GM18873 (cell line): ENCODE results near the gene KCNA5.

Experiments used
- ATAC-seq: cut with Tn5 transposase; IDR thresholded peaks from one replicate; pipeline ENCODE4 v1.9.1; 2021; ENCODE audit warnings: mild to moderate bottlenecking, moderate library complexity, moderate number of reproducible peaks; ENCODE audit not compliant: unreplicated experiment, low FRiP score

KCNA5 gene

DNA sequence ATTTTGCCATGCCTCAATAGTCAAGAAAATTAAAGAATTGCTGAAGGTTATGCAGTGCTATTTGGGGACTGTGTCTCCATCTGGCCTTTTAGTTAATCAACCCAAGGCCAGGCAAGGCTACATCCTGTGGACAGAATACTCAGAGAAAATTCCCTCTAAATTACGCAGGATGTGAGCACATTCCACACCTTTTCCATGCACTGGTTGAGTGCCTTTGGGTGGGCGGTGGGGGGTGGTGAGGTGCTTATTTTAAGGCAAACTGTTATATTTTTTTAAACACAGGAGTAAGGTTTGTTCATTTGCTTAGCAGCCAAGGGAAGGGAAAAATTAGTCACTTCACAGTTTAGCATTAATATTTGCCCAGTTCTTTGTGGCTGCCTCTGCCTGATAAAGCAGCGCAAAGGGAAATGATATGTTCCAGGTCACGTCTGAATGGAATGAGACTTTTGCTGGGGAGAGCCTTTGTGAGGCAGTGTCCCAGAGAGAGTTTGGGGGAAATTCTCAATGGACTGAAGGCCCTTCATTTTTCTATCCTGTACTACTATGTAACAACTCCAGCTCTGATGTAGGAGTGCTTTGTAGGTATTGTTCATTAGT, 17.2 kb upstream of the KCNA5 start:
- ATAC-seq: no peak

DNA sequence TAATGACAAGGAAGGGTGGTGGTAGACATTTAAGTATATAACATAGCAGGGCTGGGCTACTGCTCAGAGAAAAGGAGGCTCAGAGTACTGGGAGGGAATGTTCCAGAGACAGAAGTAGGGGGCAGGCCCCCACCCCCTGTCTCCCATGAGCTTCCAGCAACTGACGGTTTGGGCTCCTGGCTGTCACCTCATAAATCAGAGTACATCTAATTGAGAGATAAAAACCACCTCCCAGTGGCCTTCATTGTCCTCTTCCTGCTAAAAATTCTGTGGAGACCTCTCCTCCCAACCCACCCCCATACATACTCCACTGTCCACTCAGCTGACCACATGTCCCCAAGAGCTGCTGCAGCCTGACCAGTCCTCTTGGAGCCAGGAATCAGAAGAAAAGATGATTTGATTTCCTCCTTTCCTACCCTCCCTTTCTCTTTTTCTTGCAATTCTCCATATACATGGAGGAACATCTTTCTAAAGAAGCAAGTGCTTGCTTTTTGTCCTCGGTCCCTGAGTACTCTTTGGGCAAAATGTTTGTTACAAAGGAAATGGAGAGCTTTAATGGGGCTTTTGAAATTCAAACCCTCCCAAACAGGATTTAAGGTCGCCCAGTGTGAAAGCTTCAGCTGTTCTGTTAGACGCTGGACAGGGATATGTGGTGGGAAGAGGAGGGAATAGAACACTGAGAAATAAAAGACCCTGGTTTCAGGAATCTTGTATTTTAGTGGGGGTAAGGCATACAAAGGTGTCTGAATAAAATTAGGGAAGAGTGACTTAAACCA, 16.4 kb upstream of the KCNA5 start:
- ATAC-seq: no peak

DNA sequence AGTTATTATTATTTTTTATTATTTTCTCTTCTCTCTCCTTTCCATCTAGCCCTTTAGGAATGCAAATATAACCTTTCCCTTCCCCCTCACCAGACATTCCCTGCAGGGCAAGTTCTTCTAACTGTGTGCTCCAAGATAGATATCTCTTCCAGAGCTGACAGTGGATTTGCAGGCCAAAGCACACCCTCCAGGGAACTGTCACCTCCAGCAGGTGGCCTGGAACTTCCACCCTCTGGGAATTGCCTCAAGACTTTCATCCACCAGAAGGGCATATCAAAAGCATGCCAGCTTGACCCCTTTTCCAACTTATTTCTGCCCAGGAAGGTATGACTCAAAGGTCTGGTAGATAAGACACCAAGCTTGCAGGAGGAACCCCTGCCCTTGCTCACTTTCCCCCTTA, 13.6 kb upstream of the KCNA5 start:
- no peak for ATAC-seq

DNA sequence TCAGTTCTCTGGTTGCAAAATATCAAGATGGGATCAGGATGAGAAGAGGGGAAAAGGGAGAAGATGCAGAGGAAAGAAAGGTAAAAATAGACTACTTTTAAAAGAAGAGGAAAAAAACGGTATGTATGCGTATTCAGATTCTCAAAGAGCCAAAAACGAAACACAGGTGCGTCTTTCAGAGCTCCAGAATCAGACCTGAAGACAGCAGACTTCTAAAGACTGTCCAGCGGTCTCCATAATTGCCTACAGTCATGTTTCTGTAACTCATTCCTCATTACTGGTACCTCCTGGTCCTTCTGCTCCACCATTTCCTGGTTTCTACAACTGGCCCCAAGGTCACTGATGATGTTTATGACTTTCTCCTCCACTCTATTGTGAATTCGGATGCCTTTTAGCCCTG, 12.4 kb upstream of the KCNA5 start:
- no peak for ATAC-seq

DNA sequence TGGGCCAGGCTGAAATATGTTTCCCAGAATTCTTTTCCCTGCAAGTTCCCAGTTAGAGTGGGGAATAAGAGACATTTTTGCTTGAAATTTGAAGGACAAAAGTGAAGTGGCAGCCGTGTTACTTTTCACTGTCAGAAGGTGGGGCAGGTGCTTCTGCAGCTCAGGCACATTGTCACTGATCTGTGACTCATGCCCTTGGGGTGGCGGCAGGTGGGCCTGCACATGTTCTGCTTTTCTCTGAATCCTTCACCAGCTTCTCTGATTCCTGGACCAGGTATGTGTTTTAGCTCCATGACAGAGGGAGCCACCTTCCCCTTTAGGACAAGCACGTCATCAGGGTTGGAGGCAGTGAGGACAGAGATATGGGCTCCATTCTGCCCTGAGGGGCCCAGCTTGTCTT, 11.7 kb upstream of the KCNA5 start:
- ATAC-seq: no peak

DNA sequence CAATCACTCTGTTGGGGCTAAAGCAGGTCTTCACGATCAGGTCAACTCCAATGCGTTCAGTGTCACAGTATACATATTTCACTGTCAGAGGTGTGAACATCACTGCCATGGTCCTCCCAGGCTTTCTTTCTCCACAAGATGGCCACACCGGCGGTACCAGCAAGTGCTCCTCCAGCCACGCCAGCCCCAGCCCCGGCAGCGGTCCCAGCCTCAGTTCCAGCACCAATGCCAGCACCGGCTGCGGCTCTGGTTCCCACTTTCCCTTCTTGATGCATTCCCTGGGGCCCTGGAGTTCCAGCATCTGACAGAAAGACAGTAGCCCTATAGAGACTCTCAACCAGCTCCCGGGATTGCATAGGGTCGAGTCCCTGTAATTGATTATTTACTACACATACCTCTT, 10.9 kb upstream of the KCNA5 start:
- ATAC-seq: no peak

DNA sequence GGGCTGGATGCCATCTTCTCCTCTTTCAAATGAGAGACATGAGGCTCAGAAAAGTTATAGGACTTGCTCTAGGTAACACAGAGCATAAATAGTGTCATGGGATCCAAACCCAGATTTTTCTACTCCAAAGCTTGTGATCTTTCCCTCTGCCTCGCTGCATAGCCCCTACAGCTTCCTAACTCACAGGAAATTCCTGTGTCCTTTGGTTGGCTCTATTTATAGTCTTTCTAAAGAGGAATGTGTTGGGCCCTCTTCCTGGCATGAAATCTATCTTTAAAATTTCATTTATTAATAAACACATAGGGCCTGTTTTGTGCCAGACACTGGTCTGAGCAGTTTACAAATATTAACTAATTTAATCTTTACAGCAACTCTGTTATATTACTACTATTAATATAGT, 9.8 kb upstream of the KCNA5 start:
- no peak for ATAC-seq

DNA sequence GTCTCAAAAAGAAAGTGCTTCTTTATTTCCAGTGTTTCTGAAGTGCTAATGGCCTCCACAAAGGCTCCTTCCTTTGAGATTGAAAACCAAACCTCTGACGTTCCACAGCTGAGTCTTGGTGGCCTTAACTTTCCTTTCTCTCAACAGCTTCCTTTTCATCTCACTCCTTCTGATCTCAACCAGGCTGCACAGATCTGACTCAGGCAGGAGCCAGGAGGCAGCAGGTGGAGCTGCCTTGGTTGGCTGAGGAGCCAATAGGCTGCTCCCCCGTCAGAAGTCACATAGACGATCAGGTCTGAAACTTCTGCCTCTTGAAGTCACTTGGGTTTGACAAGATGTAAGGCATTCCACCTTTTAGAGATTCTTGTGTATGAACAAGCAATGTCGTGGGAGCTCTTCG, 9.1 kb upstream of the KCNA5 start:
- ATAC-seq: no peak

DNA sequence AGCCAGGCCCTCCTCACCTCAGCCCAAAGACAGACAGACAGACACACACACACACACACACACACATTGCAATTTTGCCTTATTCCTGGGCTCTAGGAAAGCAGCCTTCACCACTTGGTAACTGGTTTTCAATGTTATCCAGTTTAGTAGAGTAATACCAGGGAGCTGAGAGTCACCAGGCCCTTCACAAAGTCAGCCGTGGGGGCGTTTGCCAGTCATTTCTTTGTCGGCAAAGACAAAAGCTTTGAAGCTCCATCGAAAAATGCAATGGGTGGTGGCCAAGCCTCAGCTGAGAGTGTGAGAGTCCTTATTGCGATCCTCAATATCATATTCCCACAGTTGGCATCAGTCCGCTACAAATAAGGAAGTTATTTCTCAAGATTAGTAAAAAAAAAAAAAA, 8.1 kb upstream of the KCNA5 start:
- no peak for ATAC-seq

DNA sequence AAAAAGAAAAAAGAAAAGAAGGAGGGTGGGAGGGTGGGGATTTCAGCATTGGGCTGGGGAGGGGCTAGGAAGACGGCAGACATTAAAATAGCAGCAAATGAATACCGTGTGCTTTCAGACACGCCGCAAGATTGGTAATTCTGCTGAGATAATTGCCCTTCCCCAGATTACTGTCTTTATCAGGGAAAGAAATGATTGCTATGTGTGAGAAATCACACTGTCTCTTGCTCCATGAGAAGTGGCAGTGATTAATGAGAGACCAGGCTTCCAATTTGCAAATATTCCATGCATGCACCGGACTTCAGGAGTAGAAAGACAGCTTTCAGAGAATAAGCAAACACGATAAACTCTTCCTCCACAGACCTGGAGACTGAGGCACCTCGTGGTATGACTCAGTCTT, 7.6 kb upstream of the KCNA5 start:
- ATAC-seq: no peak

DNA sequence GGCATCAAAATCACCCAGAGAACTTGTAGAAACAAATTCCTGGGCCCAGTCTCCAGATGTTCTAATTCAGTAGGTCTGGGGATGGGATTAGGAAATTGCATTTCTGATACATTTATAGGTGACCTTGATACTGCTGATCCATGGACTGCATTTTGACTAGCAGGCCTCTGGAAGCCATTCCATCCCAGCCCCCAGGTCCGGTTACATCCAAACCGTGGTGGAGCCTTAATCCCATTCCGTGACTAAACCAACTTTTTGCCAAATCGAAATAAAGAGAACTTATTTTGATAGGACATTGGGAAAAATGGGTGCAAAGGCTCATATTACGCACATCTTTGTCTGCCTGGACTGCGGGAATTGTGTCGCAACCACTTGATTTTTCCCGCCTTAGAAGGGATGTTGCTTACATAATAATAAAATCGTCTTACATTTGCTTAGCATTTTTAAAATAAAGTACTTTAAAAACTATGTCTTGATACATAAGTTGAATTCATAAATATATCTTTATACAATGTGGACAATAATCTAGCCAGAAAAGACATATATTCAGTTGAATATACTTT, 5.8 kb upstream of the KCNA5 start:
- ATAC-seq: no peak

DNA sequence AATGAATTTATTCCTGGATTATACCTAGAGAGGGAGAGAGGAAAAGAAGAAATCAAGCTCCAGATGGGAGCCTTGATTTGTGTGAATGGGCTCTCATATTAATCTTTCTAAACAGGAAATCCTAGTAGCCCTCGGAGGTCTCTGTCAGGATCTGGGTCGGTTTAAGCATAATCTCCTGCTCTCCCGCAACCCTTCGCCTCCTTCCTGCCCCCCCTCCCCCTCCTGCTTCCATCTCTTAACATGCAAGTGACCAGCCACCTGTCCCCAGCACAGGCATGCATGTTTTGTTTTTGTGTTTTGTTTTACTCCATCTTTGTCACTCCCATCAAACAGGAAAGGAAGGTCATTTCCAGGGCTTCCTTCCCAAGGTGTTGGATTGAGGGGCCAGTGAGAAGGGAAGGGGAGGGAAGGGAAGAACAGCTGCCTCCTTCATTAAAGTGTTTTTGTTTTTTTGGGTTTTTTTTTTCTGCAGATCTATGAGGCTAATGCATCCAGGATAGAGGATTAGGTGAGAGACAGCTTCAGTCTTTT, 4.8 kb upstream of the KCNA5 start:
- ATAC-seq: no peak

DNA sequence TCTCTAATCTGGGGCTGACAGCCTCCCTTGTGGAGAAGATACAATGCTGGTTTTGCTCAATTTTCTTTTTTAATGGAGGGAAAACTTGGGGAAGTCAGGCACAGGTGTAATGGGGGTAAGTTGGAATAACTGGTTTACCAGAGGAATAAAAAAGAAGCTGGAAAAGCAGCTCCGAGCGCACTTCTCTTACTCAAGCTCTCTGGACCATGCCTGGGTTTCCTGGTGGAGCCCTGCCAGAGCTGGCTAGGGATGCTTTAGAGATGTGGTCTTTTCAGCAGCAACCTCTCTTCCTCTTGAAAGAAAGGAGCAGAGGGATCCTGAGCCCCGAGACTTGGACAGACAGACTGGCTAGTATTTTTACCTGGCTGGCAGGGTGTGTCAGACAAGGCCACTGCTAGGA, 3.9 kb upstream of the KCNA5 start:
- no peak for ATAC-seq

DNA sequence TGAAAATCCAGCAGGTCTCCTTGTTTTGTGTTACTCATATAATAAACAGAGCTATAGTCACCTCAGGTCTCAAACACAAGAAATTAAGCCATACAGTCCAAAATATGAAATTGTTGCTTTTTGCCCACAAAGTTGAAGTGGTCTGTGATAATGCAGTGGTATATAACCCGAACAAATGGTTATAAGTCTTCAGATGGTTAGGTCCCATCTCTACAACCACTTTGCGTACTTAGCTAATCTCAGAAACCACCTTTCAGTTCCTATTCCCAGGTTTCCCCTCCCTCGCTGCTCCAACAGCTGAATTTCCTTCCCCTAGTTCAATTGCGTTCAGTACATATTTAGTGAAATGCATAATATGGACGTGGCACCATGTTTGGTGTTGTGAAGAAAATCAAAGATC, 3.3 kb upstream of the KCNA5 start:
- no peak for ATAC-seq

DNA sequence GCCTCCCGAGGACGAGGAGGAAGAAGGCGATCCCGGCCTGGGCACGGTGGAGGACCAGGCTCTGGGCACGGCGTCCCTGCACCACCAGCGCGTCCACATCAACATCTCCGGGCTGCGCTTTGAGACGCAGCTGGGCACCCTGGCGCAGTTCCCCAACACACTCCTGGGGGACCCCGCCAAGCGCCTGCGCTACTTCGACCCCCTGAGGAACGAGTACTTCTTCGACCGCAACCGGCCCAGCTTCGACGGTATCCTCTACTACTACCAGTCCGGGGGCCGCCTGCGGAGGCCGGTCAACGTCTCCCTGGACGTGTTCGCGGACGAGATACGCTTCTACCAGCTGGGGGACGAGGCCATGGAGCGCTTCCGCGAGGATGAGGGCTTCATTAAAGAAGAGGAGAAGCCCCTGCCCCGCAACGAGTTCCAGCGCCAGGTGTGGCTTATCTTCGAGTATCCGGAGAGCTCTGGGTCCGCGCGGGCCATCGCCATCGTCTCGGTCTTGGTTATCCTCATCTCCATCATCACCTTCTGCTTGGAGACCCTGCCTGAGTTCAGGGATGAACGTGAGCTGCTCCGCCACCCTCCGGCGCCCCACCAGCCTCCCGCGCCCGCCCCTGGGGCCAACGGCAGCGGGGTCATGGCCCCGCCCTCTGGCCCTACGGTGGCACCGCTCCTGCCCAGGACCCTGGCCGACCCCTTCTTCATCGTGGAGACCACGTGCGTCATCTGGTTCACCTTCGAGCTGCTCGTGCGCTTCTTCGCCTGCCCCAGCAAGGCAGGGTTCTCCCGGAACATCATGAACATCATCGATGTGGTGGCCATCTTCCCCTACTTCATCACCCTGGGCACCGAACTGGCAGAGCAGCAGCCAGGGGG, 979 bp downstream of the KCNA5 start:
- no peak for ATAC-seq

DNA sequence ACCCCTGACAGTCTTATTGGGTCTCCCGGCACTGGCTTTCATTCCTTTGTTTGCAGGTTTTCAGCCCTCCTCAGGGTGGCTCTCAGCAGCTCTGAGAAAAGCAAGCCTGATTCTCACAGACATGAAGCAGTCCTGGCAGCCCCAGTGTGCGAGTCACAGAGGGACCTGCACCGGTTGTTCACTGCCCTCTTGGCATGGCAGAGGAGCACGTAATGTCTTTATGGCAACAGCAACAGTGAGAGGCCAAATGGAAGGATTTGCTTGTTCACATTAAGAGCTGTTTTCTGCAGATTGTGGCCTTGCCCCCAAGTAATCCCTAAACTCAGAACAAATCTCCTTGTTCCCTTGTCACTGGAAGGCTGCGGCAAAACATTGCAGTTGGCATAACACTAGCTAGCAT, 3.4 kb downstream of the KCNA5 start:
- ATAC-seq: no peak

DNA sequence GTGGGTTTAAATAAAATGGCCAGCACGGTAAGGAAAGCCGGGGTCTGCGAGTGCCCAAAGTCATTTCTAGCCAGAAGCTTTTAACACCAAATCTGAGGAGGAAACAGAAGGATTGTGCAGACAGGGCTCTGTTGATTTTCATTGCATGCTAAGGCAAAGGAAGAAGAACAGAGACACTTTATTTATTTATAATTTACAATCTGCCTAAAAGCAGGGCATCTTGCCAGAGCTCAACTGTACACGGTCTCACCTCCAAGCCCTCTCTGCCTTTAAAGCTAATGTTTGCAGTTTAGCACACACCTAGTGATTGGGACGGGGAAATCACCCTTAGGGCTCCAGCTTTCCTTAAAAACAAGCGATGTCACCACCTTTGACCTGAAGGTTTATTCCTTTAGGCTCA, 4.0 kb downstream of the KCNA5 start:
- no peak for ATAC-seq

DNA sequence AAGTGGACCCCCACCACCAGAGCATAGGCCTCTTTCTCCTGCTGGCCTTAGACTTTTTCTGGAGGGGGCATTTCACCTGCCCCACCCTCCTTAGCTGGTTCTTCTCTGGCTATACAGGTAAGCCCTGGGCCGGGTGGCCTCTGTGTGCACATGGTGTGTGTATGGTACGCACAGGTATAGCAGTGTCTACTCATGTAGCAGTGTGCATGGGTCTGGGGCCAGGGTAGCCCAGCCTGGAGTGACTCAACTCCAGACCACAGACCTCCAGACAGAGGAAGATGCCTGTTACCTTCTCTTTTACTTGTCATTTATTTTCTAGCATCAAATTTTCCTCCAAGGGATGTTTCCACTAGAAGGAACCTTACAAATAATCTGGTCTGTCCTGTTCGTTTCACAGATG, 6.9 kb downstream of the KCNA5 start:
- no peak for ATAC-seq

DNA sequence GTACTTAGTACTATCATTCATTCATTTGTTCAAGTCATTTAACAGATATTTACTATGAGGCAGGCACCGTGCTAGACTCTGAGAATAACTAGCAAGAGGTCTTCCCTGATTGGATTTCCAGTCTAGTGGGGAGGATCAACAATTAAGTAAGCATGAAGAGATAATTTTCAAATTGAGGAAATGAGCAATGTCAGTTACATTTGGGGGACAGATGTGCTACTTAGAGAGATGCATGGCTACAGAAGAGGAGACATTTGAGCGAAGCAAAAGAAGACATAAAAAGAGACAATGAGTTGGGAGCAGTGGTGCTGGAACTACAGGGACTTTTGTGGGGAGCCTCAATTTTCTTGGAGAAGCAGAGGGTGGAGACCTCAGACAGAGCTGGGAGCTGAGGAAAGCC, 7.7 kb downstream of the KCNA5 start:
- ATAC-seq: no peak

DNA sequence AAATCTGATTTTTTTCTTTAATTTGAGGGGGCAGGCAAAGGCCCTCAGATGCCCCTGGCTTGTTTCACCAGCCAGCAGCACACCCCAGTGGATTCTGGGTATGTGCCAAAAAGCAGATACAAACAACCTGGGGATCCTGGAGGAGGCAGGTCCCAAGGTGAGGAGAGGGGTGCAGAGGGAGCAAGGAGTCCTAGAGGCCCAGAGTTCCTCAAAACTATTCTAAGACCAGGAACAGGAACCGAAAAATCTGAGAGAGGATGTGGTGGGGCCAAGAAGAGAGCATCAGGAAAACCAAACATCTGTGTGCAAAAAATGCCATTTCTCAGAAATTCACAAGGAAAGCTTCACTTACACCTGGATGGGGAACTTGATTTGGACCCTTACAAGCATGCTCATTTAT, 8.2 kb downstream of the KCNA5 start:
- no peak for ATAC-seq

DNA sequence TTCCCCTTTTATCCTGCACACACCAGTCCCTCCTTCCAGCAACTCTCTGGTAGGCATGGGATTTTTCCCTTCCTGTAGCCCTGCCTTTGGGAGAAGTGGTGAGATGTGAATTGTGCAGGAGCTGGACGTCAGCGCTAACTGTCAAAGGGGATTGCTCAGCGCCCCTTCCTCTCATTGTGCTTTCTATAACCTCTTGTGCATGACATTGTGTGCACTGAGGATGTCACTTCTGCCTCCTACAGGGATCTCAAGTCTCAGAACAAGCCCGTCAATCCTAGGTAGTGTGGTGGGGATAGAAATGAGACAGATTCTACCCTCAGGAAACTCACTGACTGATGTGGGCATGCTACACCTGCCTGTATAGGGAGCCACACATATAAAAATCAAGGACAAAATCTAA, 8.7 kb downstream of the KCNA5 start:
- ATAC-seq: no peak
